T-helper 1 cell treated with Interleukin-12 subunit alpha and Interleukin-12 subunit beta and Interleukin-4 antibody, amounts not matched to agents 30 μg/mL and 1 μg/mL, for 36 hours (primary cell): ENCODE data around the gene SSH2.
"Not testable (repeated sequence)": the region's sequence is repeated elsewhere in the genome, so short reads cannot be mapped to it uniquely, and the experiment has no call there.

Experiments
- H3K27ac Mint-ChIP-seq: one replicate; pipeline ENCODE4 v1.8.0; 2021; ENCODE audit warnings: mild to moderate bottlenecking, mixed read lengths
- H3K27me3 Mint-ChIP-seq: one replicate; pipeline ENCODE4 v1.8.0; 2021; ENCODE audit warnings: low read depth, mixed read lengths
- H3K36me3 Mint-ChIP-seq: one replicate; pipeline ENCODE4 v1.8.0; 2021; ENCODE audit warnings: low read depth, mixed read lengths
- H3K4me1 Mint-ChIP-seq: one replicate; pipeline ENCODE4 v1.8.0; 2021; ENCODE audit warnings: low read depth, mixed read lengths
- H3K4me3 Mint-ChIP-seq: one replicate; pipeline ENCODE4 v1.8.0; 2021; ENCODE audit warnings: mild to moderate bottlenecking, moderate library complexity, mixed read lengths
- H3K9me3 Mint-ChIP-seq: one replicate; pipeline ENCODE4 v1.8.0; 2021; ENCODE audit warnings: mixed read lengths

SSH2 gene

DNA sequence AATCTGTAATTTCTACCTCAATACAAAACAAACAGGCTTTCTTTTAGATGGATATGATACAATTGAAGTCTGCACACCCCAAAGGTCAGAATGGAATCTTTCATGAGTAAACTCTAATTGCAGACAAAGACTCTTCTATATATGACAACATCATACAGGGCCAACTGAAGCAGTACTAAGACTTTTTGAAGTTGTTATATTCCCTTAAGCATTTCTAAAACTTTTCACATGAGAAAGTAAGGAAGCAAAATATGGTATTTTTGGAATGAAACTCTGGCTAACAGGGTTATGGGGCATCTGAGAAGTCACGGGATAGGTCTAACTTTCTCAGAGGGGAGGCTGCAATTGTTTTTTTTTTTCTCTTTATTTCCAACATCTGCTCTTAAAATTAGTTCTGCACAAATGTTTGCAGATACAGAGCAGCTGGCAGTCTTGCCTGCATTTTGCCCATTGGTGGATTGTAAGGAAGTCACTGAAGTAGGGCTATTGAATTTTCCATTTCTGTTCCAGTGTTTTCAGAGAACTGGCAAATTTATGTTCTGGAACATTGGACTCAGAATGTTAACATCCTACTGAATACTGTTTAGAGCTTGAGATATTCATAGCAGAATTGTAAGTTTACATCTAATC, 59.1 kb downstream of the SSH2 start:
- peaks cover 6% of the 10 kb centered on the region for H3K36me3 Mint-ChIP-seq
- H3K4me3 Mint-ChIP-seq, result no peak overlapping the region
- H3K27ac Mint-ChIP-seq, result no peak overlapping the region
- H3K9me3 Mint-ChIP-seq, result no peaks in the 10 kb centered on the region
- H3K4me1 Mint-ChIP-seq, result peaks cover 13% of the 10 kb centered on the region
- H3K27me3 Mint-ChIP-seq, result no peaks in the 10 kb centered on the region

- H3K4me3 Mint-ChIP-seq, result no peak overlapping the region
- H3K36me3 Mint-ChIP-seq, result peaks cover 2% of the 10 kb centered on the region
- H3K4me1 Mint-ChIP-seq, result peaks cover 9% of the 10 kb centered on the region
- H3K9me3 Mint-ChIP-seq, result no peaks in the 10 kb centered on the region
- H3K27me3 Mint-ChIP-seq, result no peaks in the 10 kb centered on the region
- H3K27ac Mint-ChIP-seq, result no peak overlapping the region
Observed at GRCh38 chr17:29867643-29868181, 62.3 kb downstream of the SSH2 start.

- Mint-ChIP-seq H3K27me3 (no peaks in the 10 kb centered on the region), H3K4me3 (no peak overlapping the region), H3K4me1 (peaks cover 8% of the 10 kb centered on the region)
Observed at GRCh38 chr17:29866746-29867404, 63.2 kb downstream of the SSH2 start.

GRCh38 chr17:29864615-29865014, 65.4 kb downstream of the SSH2 start:
- Mint-ChIP-seq H3K9me3 (no peaks in the 10 kb centered on the region), H3K27me3 (no peaks in the 10 kb centered on the region), H3K27ac (no peak overlapping the region), H3K4me1 (peaks cover 6% of the 10 kb centered on the region), H3K36me3 (peaks cover 5% of the 10 kb centered on the region), H3K4me3 (no peak overlapping the region)

More at GRCh38 chr17:29866746-29867404, 63.2 kb downstream of the SSH2 start:
- Mint-ChIP-seq H3K36me3 (peaks cover 2% of the 10 kb centered on the region), H3K27ac (no peak overlapping the region), H3K9me3 (no peaks in the 10 kb centered on the region)

- H3K27me3 Mint-ChIP-seq, H3K4me1 Mint-ChIP-seq, H3K36me3 Mint-ChIP-seq, H3K27ac Mint-ChIP-seq, H3K9me3 Mint-ChIP-seq, H3K4me3 Mint-ChIP-seq: not testable (repeated sequence)
Observed at GRCh38 chr17:29864123-29864522, 65.9 kb downstream of the SSH2 start.

- no peak overlapping the region for H3K27ac Mint-ChIP-seq
- H3K36me3 Mint-ChIP-seq, result peaks cover 7% of the 10 kb centered on the region
- peaks cover 6% of the 10 kb centered on the region for H3K4me1 Mint-ChIP-seq
- peaks cover under 1% of the 10 kb centered on the region for H3K9me3 Mint-ChIP-seq
- no peak overlapping the region for H3K4me3 Mint-ChIP-seq
- H3K27me3 Mint-ChIP-seq, result no peaks in the 10 kb centered on the region
Observed at GRCh38 chr17:29862951-29863350, 67.1 kb downstream of the SSH2 start.

- Mint-ChIP-seq H3K4me3 (no peak overlapping the region), H3K27me3 (no peaks in the 10 kb centered on the region), H3K4me1 (peaks cover 5% of the 10 kb centered on the region), H3K9me3 (peaks cover 6% of the 10 kb centered on the region), H3K36me3 (peaks cover 11% of the 10 kb centered on the region), H3K27ac (no peak overlapping the region)
Observed at GRCh38 chr17:29862127-29862526, 67.9 kb downstream of the SSH2 start.

GRCh38 chr17:29859445-29859844, 70.6 kb downstream of the SSH2 start:
- peaks cover 13% of the 10 kb centered on the region for H3K36me3 Mint-ChIP-seq
- H3K4me1 Mint-ChIP-seq, H3K27me3 Mint-ChIP-seq, H3K9me3 Mint-ChIP-seq, H3K27ac Mint-ChIP-seq, H3K4me3 Mint-ChIP-seq: not testable (repeated sequence)

- Mint-ChIP-seq H3K27ac (no peak overlapping the region), H3K9me3 (peaks cover 8% of the 10 kb centered on the region), H3K4me1 (peaks cover 8% of the 10 kb centered on the region), H3K4me3 (no peak overlapping the region), H3K36me3 (peaks cover 13% of the 10 kb centered on the region), H3K27me3 (no peaks in the 10 kb centered on the region)
Observed at GRCh38 chr17:29857823-29858222, 72.2 kb downstream of the SSH2 start.

DNA sequence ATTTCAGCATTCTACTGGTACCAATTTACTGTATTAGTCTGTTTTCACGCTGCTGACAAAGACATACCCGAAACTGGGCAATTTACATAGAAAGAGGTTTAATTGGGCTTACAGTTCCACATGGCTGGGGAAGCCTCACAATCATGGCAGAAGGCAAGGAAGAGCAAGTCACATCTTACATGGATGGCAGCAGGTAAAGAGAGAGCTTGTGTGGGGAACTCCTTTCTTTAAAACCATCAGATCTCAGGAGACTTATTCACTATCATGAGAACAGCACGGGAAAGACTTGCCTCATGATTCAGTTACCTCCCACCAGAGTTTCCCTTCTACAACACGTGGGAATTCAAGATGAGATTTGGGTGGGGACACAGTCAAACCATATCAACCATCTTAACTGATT, 72.9 kb downstream of the SSH2 start:
- not testable (repeated sequence) for H3K4me1 Mint-ChIP-seq, H3K27me3 Mint-ChIP-seq, H3K4me3 Mint-ChIP-seq, H3K27ac Mint-ChIP-seq, H3K9me3 Mint-ChIP-seq
- H3K36me3 Mint-ChIP-seq, result peaks cover 13% of the 10 kb centered on the region

DNA sequence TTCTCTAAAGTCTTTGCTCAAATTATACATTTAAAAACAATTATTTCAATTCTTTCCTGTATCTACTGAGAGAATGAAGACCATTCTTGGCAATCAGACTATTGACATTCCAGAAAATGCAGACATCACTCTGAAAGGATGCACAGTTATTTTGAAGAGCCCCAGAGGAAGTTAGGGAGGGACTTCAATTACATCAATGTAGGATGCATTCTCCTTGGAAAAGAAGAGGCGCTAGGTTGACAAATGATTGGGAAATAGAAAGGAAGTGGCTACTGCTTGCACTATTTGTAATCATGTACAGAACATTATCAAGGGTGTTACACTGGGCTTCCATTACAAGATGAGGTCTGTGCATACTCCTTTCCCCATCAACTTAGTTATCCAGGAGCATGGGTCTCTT, 74.3 kb downstream of the SSH2 start:
- Mint-ChIP-seq H3K27me3 (no peaks in the 10 kb centered on the region), H3K4me3 (no peak overlapping the region), H3K27ac (no peak overlapping the region), H3K9me3 (peaks cover 8% of the 10 kb centered on the region), H3K4me1 (peaks cover 6% of the 10 kb centered on the region), H3K36me3 (peaks cover 9% of the 10 kb centered on the region)

- Mint-ChIP-seq H3K27me3 (no peaks in the 10 kb centered on the region), H3K4me3 (no peak overlapping the region), H3K27ac (no peak overlapping the region), H3K9me3 (no peaks in the 10 kb centered on the region), H3K4me1 (peaks cover 1% of the 10 kb centered on the region), H3K36me3 (no peaks in the 10 kb centered on the region)
Observed at GRCh38 chr17:29848737-29849136, 81.3 kb downstream of the SSH2 start.

GRCh38 chr17:29847527-29848400, 82.3 kb downstream of the SSH2 start:
- no peak overlapping the region for H3K27ac Mint-ChIP-seq
- no peaks in the 10 kb centered on the region for H3K27me3 Mint-ChIP-seq
- no peaks in the 10 kb centered on the region for H3K36me3 Mint-ChIP-seq
- H3K4me3 Mint-ChIP-seq, result no peak overlapping the region
- H3K4me1 Mint-ChIP-seq, result peaks cover 1% of the 10 kb centered on the region
- H3K9me3 Mint-ChIP-seq, result no peaks in the 10 kb centered on the region

DNA sequence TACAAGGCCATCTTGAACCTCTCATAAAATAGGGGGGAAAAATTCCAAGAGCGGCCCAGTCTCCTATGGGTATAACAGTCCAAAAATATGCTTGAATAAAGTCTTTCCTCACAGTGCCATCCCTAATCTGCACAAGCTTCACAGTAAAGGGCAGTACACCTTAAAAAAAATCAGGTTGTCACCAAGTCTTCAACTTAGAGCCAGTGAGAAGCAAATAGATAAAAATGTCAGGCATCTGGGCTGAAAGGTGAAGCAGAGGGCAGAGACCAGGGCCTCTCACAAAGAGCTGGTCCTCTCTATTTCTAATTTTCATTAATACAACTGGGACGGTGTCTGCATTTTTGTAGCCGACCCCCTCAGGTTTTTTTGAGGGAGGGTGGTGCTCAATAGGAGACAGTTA, 82.9 kb downstream of the SSH2 start:
- Mint-ChIP-seq H3K27me3 (no peaks in the 10 kb centered on the region), H3K36me3 (no peaks in the 10 kb centered on the region), H3K4me1 (peaks cover 1% of the 10 kb centered on the region), H3K4me3 (no peak overlapping the region), H3K9me3 (no peaks in the 10 kb centered on the region), H3K27ac (no peak overlapping the region)

GRCh38 chr17:29846298-29846697, 83.7 kb downstream of the SSH2 start:
- no peaks in the 10 kb centered on the region for H3K27me3 Mint-ChIP-seq
- H3K9me3 Mint-ChIP-seq, result no peaks in the 10 kb centered on the region
- H3K4me1 Mint-ChIP-seq, result peaks cover 1% of the 10 kb centered on the region
- H3K36me3 Mint-ChIP-seq, result no peaks in the 10 kb centered on the region
- H3K27ac Mint-ChIP-seq, result no peak overlapping the region
- no peak overlapping the region for H3K4me3 Mint-ChIP-seq
